SK-N-SH (cell line): ENCODE results near the gene ZIM2. TPM values are rescaled to one million over a fixed set of nuclear protein-coding genes. Genes with fewer than 3 reads are reported as not detected.

Experiments used
- CTCF ChIA-PET: fragments of 300-600, 350-600 bp; formaldehyde crosslinking; extraction: SDS; loops from one replicate; lab custom pipeline; 2021; lab: Yijun Ruan, JAX
- POLR2A ChIA-PET: fragments of 350-600 bp; sonication (Branson Sonifier 250); formaldehyde crosslinking; extraction: SDS; loops from one replicate; lab custom pipeline; 2020; ENCODE audit warnings: antibody characterized with exemption, inconsistent platforms; lab: Yijun Ruan, JAX
- DNase-seq: peaks from one replicate; pipeline ENCODE4 v3.0.0; 2012
- H2AFZ ChIP-seq: fragments of 200-600 bp; sonication (generic); 2 replicates; pipeline ENCODE4 v1.8.1; 2016; ENCODE audit warnings: antibody characterized with exemption, mild to moderate bottlenecking, low read depth
- H3F3A ChIP-seq: fragments of 200-600 bp; sonication (generic); replicated peaks from 2 replicates; pipeline ENCODE3; 2016; ENCODE audit warnings: antibody characterized with exemption, mild to moderate bottlenecking; ENCODE audit not compliant: insufficient read depth
- H3K27ac ChIP-seq, 2 experiments: fragments of 200-500 bp in 1 of 2; fragments of 200-600 bp in 1 of 2; sonication (Bioruptor generic) in 1 of 2; sonication (generic), shearing (Covaris generic) in 1 of 2; 2 replicates each; pipeline versions ENCODE4 v1.5.1 to v1.6.1; 2014 to 2016; ENCODE audit warnings: low read depth in 2 of 2, inconsistent platforms in 1 of 2, low read length in 1 of 2, mild to moderate bottlenecking in 1 of 2, mixed read lengths in 1 of 2
- H3K27me3 ChIP-seq: fragments of 200-600 bp; sonication (generic), shearing (Covaris generic); 2 replicates; pipeline ENCODE4 v1.6.1; 2016; ENCODE audit warnings: mixed run types; ENCODE audit not compliant: insufficient read depth
- H3K36me3 ChIP-seq, 2 experiments: fragments of 200-500 bp in 1 of 2; fragments of 200-600 bp in 1 of 2; sonication (Bioruptor generic) in 1 of 2; sonication (generic) in 1 of 2; replicated peaks in 1 of 2; 2 replicates each; pipeline versions ENCODE3 to v1.5.1; 2014 to 2016; ENCODE audit warnings: low read length in 1 of 2, mild to moderate bottlenecking in 1 of 2; ENCODE audit not compliant: insufficient read depth in 2 of 2, control insufficient read depth in 1 of 2
- H3K4me1 ChIP-seq, 2 experiments: fragments of 200-500 bp in 1 of 2; fragments of 200-600 bp in 1 of 2; sonication (Bioruptor generic) in 1 of 2; sonication (generic), shearing (Covaris generic) in 1 of 2; 2 replicates each; pipeline versions ENCODE4 v1.5.1 to v1.6.1; 2014 to 2016; ENCODE audit warnings: low read depth in 1 of 2, low read length in 1 of 2, mixed run types in 1 of 2; ENCODE audit not compliant: insufficient read depth in 2 of 2, control insufficient read depth in 1 of 2
- H3K4me2 ChIP-seq: fragments of 200-600 bp; sonication (generic), shearing (Covaris generic); 2 replicates; pipeline ENCODE4 v1.6.1; 2017; ENCODE audit warnings: mixed run types
- H3K4me3 ChIP-seq, 2 experiments: fragments of 200-500 bp in 1 of 2; fragments of 200-600 bp in 1 of 2; sonication (Bioruptor generic) in 1 of 2; sonication (generic), shearing (Covaris generic) in 1 of 2; 2 replicates each; pipeline versions ENCODE4 v1.5.1 to v1.8.1; 2014 to 2016; ENCODE audit warnings: low read depth in 2 of 2, inconsistent platforms in 1 of 2, low read length in 1 of 2, mild to moderate bottlenecking in 1 of 2, mixed read lengths in 1 of 2, moderate library complexity in 1 of 2
- H3K79me2 ChIP-seq: fragments of 200-600 bp; sonication (generic); 2 replicates; pipeline ENCODE4 v1.8.1; 2017; ENCODE audit warnings: mild to moderate bottlenecking; ENCODE audit not compliant: insufficient read depth
- H3K9ac ChIP-seq: fragments of 200-600 bp; sonication (generic); 2 replicates; pipeline ENCODE4 v1.6.1; 2017; ENCODE audit warnings: mixed run types
- H3K9me2 ChIP-seq: fragments of 200-600 bp; sonication (generic); 2 replicates; pipeline ENCODE4 v1.6.1; 2017; ENCODE audit warnings: mixed run types
- H3K9me3 ChIP-seq: fragments of 200-600 bp; sonication (generic); 2 replicates; pipeline ENCODE4 v1.6.1; 2017; ENCODE audit warnings: mixed run types, mild to moderate bottlenecking, moderate library complexity
- H4K20me1 ChIP-seq: fragments of 200-600 bp; sonication (generic); 2 replicates; pipeline ENCODE4 v1.6.1; 2017; ENCODE audit warnings: mild to moderate bottlenecking, mixed run types; ENCODE audit not compliant: insufficient read depth
- CHD2 ChIP-seq: fragments of 150-350 bp; IDR thresholded peaks from 2 replicates; pipeline ENCODE4 v1.6.1; 2018; ENCODE audit warnings: low read length; ENCODE audit not compliant: partially characterized antibody
- CTCF ChIP-seq: fragments of 200-600 bp; sonication (generic); IDR thresholded peaks from 2 replicates; pipeline ENCODE4 v1.6.1; 2017; ENCODE audit warnings: antibody characterized with exemption, mild to moderate bottlenecking, moderate library complexity
- ELF1 ChIP-seq: IDR thresholded peaks from 2 replicates; pipeline ENCODE4 v1.4.0; 2012
- EP300 ChIP-seq, 2 experiments: IDR thresholded peaks; 2 replicates each; pipeline versions ENCODE4 v1.4.0 to v1.6.1; 2012; ENCODE audit warnings: borderline replicate concordance in 1 of 2, low read depth in 1 of 2, low read length in 1 of 2
- GABPA ChIP-seq: IDR thresholded peaks from 2 replicates; pipeline ENCODE4 v1.4.0; 2012; ENCODE audit warnings: low read depth, mild to moderate bottlenecking
- IRF3 ChIP-seq: fragments of 150-350 bp; IDR thresholded peaks from 2 replicates; pipeline ENCODE4 v1.6.1; 2016; ENCODE audit warnings: mild to moderate bottlenecking, low read depth, low read length
- JUND ChIP-seq: IDR thresholded peaks from 2 replicates; pipeline ENCODE4 v1.4.0; 2012
- MAX ChIP-seq: IDR thresholded peaks from 2 replicates; pipeline ENCODE4 v1.4.0; 2012; ENCODE audit warnings: low read depth
- NFIC ChIP-seq: IDR thresholded peaks from 2 replicates; pipeline ENCODE4 v1.4.0; 2012; ENCODE audit warnings: borderline replicate concordance
- NRF1 ChIP-seq: IDR thresholded peaks from 2 replicates; pipeline ENCODE4 v1.6.1; 2012; ENCODE audit warnings: low read depth, mild to moderate bottlenecking, low read length
- PBX3 ChIP-seq: IDR thresholded peaks from 2 replicates; pipeline ENCODE4; 2012
- POLR2AphosphoS5 ChIP-seq: IDR thresholded peaks from 2 replicates; pipeline ENCODE4 v1.6.1; 2012; ENCODE audit warnings: low read depth, low read length
- RCOR1 ChIP-seq: fragments of 150-350 bp; IDR thresholded peaks from 2 replicates; pipeline ENCODE4 v1.6.1; 2017; ENCODE audit warnings: antibody characterized with exemption, low read length
- RFX5 ChIP-seq: IDR thresholded peaks from 2 replicates; pipeline ENCODE4 v1.6.1; 2012; ENCODE audit warnings: mild to moderate bottlenecking, improper control_type of control experiment, low read length
- RXRA ChIP-seq: IDR thresholded peaks from 2 replicates; pipeline ENCODE4 v1.4.0; 2012; ENCODE audit warnings: low read depth, mild to moderate bottlenecking, borderline replicate concordance
- SIN3A ChIP-seq: IDR thresholded peaks from 2 replicates; pipeline ENCODE4 v1.6.1; 2012; ENCODE audit warnings: low read depth, mild to moderate bottlenecking, low read length, moderate library complexity, borderline replicate concordance
- SMC3 ChIP-seq: IDR thresholded peaks from 2 replicates; pipeline ENCODE4 v1.6.1; 2012; ENCODE audit warnings: low read depth, low read length, improper control_type of control experiment
- TAF1 ChIP-seq: IDR thresholded peaks from 2 replicates; pipeline ENCODE4 v1.6.1; 2012; ENCODE audit warnings: low read depth, mild to moderate bottlenecking, low read length, moderate library complexity, borderline replicate concordance
- TCF12 ChIP-seq: IDR thresholded peaks from 2 replicates; pipeline ENCODE4 v1.4.0; 2012
- TEAD4 ChIP-seq: IDR thresholded peaks from 2 replicates; pipeline ENCODE4 v1.4.0; 2012; ENCODE audit warnings: mild to moderate bottlenecking, borderline replicate concordance; ENCODE audit not compliant: insufficient read depth
- USF1 ChIP-seq: IDR thresholded peaks from 2 replicates; pipeline ENCODE4 v1.4.0; 2012; ENCODE audit warnings: low read depth, borderline replicate concordance
- USF2 ChIP-seq: fragments of 150-350 bp; IDR thresholded peaks from 2 replicates; pipeline ENCODE4 v1.6.1; 2017; ENCODE audit warnings: antibody characterized with exemption, low read length, low read depth, borderline replicate concordance
- WGBS: methylation state at CpG from one replicate; pipeline ENCODE4 v1.1.6; 2017; ENCODE audit warnings: low lambda C conversion rate; 5-methylcytosine and 5-hydroxymethylcytosine counted together
- polyA plus RNA-seq, 3 experiments: library from polyadenylated mRNA; depleted of rRNA; stranded (reverse); fragments of >200 nt; gene quantifications; 2 replicates each; pipeline ENCODE4 v1.2.3, GENCODE V29; 2012

ZIM2 gene
- polyA plus RNA-seq, 1 of the 3 experiments (the other 2 are of a cell fraction): not detected

- POLR2A ChIA-PET: no interaction called here
- H4K20me1 ChIP-seq: no peaks in the 10 kb centered on the region
- H3K9ac ChIP-seq: no peak overlapping the region
- H2AFZ ChIP-seq: no peak overlapping the region
- no peaks in the 10 kb centered on the region for H3K9me2 ChIP-seq
- H3K79me2 ChIP-seq: no peaks in the 10 kb centered on the region
- H3K36me3 ChIP-seq: no peaks in the 10 kb centered on the region
- CTCF ChIA-PET: interaction anchor here (1.5 kb wide), 1 partner anchor 103 kb away, joined by 3 read pairs; no protein-coding TSS in a partner anchor
- H3K4me3 ChIP-seq: no peak overlapping the region
- DNase-seq: no peak
- H3K27me3 ChIP-seq: no peaks in the 10 kb centered on the region
- TF ChIP-seq MAX (no peak), CHD2 (no peak), GABPA (no peak), NFIC (no peak), POLR2AphosphoS5 (no peak), SMC3 (no peak), SIN3A (no peak), EP300 (IDR thresholded peaks at IDR 0.05; ENCODE audit: borderline replicate concordance in 1 of 2, low read depth in 1 of 2, low read length in 1 of 2) (no peak), RFX5 (no peak), IRF3 (no peak), JUND (no peak), PBX3 (no peak), USF2 (no peak), TEAD4 (no peak), RXRA (no peak), TCF12 (no peak), TAF1 (no peak)
- H3K4me1 ChIP-seq: no peaks in the 10 kb centered on the region
- no peaks in the 10 kb centered on the region for H3K9me3 ChIP-seq
- H3K4me2 ChIP-seq: no peak overlapping the region
- 26% methylated on average over 5 of the region's 6 CpGs for whole genome bisulfite sequencing
- H3F3A ChIP-seq: no peaks in the 10 kb centered on the region
- no peak overlapping the region for H3K27ac ChIP-seq
These were observed 10.9 kb downstream of the ZIM2 start for GRCh38 chr19:56829596-56829995.

- Histone ChIP-seq H3K9ac (no peak overlapping the region), H3K4me3 (no peak overlapping the region), H2AFZ (no peak overlapping the region), H3K79me2 (no peaks in the 10 kb centered on the region), H3K36me3 (no peaks in the 10 kb centered on the region), H3K4me1 (no peaks in the 10 kb centered on the region), H3K27ac (no peak overlapping the region), H3K4me2 (no peak overlapping the region), H3K27me3 (no peaks in the 10 kb centered on the region), H4K20me1 (no peaks in the 10 kb centered on the region), H3K9me3 (no peaks in the 10 kb centered on the region), H3K9me2 (no peaks in the 10 kb centered on the region), H3F3A (no peaks in the 10 kb centered on the region)
- DNase-seq: no peak
- WGBS: 6% methylated on average over 2 of the region's 2 CpGs
- POLR2A ChIA-PET: no interaction called here
- CTCF ChIA-PET: interaction anchor here (1.5 kb wide), 1 partner anchor 10 kb away, joined by 6 read pairs; no protein-coding TSS in a partner anchor
- no peak for TF ChIP-seq NFIC
- no peak for TF ChIP-seq CTCF
- no peak for TF ChIP-seq ELF1
- TF ChIP-seq USF1: no peak
- TF ChIP-seq NRF1: no peak
- TF ChIP-seq MAX: no peak
- no peak for TF ChIP-seq RCOR1
- no peak for TF ChIP-seq USF2
These were observed 12.8 kb downstream of the ZIM2 start for GRCh38 chr19:56827708-56828107.
